HG02981 (cell line): Measurements from ENCODE around the gene RFPL3.

Source experiments
- ATAC-seq: cut with Tn5 transposase; IDR thresholded peaks from one replicate; pipeline ENCODE4 v1.9.1; 2021; ENCODE audit warnings: mild to moderate bottlenecking, moderate library complexity; ENCODE audit not compliant: unreplicated experiment

The RFPL3 gene

DNA sequence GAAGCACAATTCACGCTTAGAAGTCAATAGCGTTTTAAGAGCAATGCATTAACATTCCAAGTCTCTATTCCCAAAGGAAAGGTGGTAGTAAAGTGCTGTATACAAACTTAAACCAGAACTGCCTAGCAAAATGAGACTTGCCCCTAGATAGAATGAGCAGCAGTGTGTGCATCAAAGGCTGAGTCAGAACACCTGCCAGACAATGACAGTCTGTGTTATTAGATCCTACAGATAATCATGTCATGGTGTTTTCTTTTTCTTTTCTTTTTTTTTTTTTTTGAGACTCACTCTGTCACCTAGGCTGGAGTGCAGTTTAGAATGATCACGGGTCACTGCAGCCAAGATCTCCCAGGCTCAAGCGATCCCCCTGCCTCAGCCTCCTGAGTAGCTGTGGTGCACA lies 52.8 kb downstream of the RFPL3 start:
- ATAC-seq: no peak
